Ovary (tissue), 1 donor: ENCODE results near the gene TRAM2.

Source experiments
- EP300 ChIP-seq: sonication (generic); formaldehyde crosslinking; IDR thresholded peaks from one replicate; pipeline ENCODE4 v1.6.1; 2017; ENCODE audit warnings: antibody characterized with exemption
- POLR2A ChIP-seq: fragments of 450-650 bp; IDR thresholded peaks from one replicate; pipeline ENCODE4 v1.6.1; 2017; ENCODE audit warnings: antibody characterized with exemption, mild to moderate bottlenecking, moderate library complexity

DNA sequence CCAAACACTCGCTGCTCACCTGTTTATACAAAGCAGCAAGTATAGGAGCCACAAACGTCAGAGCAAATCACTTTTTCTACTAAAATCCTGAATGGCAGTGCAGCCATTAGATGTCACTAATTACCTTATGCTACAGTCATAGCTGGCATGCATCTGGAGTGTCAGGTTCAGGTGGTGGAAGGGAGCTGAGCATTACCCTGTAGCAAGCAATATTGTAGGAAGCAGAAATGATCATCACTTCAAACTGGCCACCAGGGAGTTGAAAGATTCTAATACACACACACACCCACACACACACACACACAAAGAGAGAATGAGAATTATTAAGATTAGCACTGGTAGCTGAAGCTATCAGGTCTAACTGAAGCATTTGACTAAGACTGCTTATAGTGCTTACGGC is 80.9 kb downstream of the TRAM2 start:
- TF ChIP-seq EP300 (no peak), POLR2A (no peak)
